Peyer's patch (tissue), 4 donors: ENCODE data around the gene PUS1.

ENCODE experiments used
- POLR2A ChIP-seq, 2 donors: fragments of 450-650 bp; IDR thresholded peaks; one replicate each; pipeline ENCODE4 v1.5.1; 2017; ENCODE audit warnings: antibody characterized with exemption in 2 of 2, mild to moderate bottlenecking in 2 of 2, moderate library complexity in 2 of 2
- TF ChIP-seq, protein P1 (sequence below), 6 experiments: fragments of 450-650 bp in 4 of 6; fragments of 200-600 bp in 2 of 6; sonication (generic) in 1 of 6; IDR thresholded peaks; one replicate each; pipeline ENCODE4 v1.5.1; 2017 to 2019; ENCODE audit warnings: antibody characterized with exemption in 6 of 6, mild to moderate bottlenecking in 3 of 6, moderate library complexity in 1 of 6

DNA sequence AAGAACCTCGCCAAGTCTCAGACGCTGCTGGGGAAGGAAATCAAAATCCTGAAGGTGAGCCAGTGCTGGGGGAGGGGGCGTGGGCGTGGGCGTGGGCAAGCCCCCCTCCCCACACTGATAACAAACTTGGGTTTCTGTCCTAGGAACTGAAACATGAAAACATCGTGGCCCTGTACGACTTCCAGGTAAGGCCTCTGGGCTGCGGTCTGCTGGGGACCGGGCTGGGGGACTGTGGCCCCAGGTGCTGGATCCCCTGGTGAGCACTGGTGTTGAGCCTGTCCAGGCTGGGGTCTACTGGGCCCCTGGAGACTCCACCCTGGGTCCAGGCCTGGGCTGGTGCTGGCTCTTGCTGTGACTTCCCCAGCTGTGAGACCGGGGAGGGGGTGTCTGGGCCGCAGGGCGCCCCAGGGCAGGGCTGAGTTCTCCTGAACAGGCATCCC is 33.4 kb upstream of the PUS1 start:
- TF ChIP-seq, protein P1, sequence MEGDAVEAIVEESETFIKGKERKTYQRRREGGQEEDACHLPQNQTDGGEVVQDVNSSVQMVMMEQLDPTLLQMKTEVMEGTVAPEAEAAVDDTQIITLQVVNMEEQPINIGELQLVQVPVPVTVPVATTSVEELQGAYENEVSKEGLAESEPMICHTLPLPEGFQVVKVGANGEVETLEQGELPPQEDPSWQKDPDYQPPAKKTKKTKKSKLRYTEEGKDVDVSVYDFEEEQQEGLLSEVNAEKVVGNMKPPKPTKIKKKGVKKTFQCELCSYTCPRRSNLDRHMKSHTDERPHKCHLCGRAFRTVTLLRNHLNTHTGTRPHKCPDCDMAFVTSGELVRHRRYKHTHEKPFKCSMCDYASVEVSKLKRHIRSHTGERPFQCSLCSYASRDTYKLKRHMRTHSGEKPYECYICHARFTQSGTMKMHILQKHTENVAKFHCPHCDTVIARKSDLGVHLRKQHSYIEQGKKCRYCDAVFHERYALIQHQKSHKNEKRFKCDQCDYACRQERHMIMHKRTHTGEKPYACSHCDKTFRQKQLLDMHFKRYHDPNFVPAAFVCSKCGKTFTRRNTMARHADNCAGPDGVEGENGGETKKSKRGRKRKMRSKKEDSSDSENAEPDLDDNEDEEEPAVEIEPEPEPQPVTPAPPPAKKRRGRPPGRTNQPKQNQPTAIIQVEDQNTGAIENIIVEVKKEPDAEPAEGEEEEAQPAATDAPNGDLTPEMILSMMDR (IDR thresholded peaks at IDR 0.05), result no peak
- TF ChIP-seq POLR2A (IDR thresholded peaks at IDR 0.05), result no peak
